Epidermal melanocyte (primary cell): Measurements from ENCODE around the gene COL9A1.

Source experiments
- DNase-seq: peaks from one replicate; pipeline ENCODE4 v3.0.0; 2011; ENCODE audit warnings: low spot score; ENCODE audit not compliant: insufficient read length

The COL9A1 gene

GRCh38 chr6:70176842-70177550, 125.9 kb downstream of the COL9A1 start:
- DNase-seq, result no peak

GRCh38 chr6:70175770-70176169, 127.1 kb downstream of the COL9A1 start:
- no peak for DNase-seq

- no peak for DNase-seq
Measured at GRCh38 chr6:70172252-70172651, 130.6 kb downstream of the COL9A1 start.

GRCh38 chr6:70171236-70171635, 131.6 kb downstream of the COL9A1 start:
- DNase-seq, result no peak

GRCh38 chr6:70168681-70169377, 134.1 kb downstream of the COL9A1 start:
- no peak for DNase-seq
